ENCODE measurements around the gene SLC29A4. TPM values are rescaled to one million over a fixed set of nuclear protein-coding genes. Genes with fewer than 3 reads are reported as not detected.
"Not testable (repeated sequence)": the region's sequence is repeated elsewhere in the genome, so short reads cannot be mapped to it uniquely, and the experiment has no call there.

The SLC29A4 gene
- total and polyA plus RNA-seq, 8 donors, result 2.4 to 8.2 (median 3.9) TPM

- H3K27me3 ChIP-seq, result no peaks in the 10 kb centered on the region
- H3K4me3 ChIP-seq, result no peak overlapping the region
- peaks cover 5 to 26% (median 14%) of the 10 kb centered on the region in 4 donors for H3K4me1 ChIP-seq
- no peak for DNase-seq
- no peaks in the 10 kb centered on the region for H3K9me3 ChIP-seq
- peak overlapping the region in 2 of 5 donors; percentile 17 to 29 for H3K27ac ChIP-seq
- TF ChIP-seq EP300 (IDR thresholded peaks at IDR 0.05) (no peak), CTCF (IDR thresholded peaks at IDR 0.05) (no peak), POLR2AphosphoS5 (IDR thresholded peaks at IDR 0.05) (no peak), POLR2A (IDR thresholded peaks at IDR 0.05) (no peak)
- WGBS, 5 donors, result 73 to 81% (median 77%) methylated on average over 15 of the region's 15 CpGs
- intact Hi-C loops (cut with DNase I; ENCODE audit: low total_unique reads), result no loop called here
- H3K36me3 ChIP-seq, result no peaks in the 10 kb centered on the region
Observed at GRCh38 chr7:5276611-5277010, 6.1 kb upstream of the SLC29A4 start.

DNA sequence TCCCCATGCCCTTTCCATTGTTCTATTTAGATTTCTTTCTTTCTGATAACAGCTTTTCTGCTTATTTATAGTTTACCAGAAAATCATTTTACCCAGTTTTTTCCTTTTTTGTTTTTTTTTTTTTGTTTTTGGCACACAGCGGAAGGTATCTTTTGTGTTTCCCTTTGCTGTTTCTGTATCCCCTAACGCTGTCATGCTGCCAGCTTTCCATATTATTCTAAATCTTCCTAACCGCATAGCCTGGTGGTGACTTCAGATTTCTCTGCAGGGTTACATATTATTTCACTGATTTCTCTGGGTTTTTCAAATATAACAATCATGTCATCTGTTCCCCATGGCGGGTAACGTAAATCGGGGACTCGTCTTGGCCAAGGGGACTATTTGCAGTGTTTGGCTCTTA lies 4.0 kb upstream of the SLC29A4 start:
- H3K4me3 ChIP-seq, result no peak overlapping the region
- TF ChIP-seq POLR2A (IDR thresholded peaks at IDR 0.05) (no peak), EP300 (IDR thresholded peaks at IDR 0.05) (no peak), POLR2AphosphoS5 (IDR thresholded peaks at IDR 0.05) (no peak), CTCF (IDR thresholded peaks at IDR 0.05) (no peak)
- no peak overlapping the region for H3K27ac ChIP-seq
- H3K9me3 ChIP-seq, result no peaks in the 10 kb centered on the region
- WGBS, 5 donors, result 51 to 65% (median 60%) methylated on average over 7 of the region's 7 CpGs
- H3K27me3 ChIP-seq, result peaks cover 0 to 9% (median 7%) of the 10 kb centered on the region in 3 donors
- intact Hi-C loops (cut with DNase I; ENCODE audit: low total_unique reads), result no loop called here
- peaks cover 12 to 31% (median 19%) of the 10 kb centered on the region in 4 donors for H3K4me1 ChIP-seq
- H3K36me3 ChIP-seq, result no peaks in the 10 kb centered on the region
- peak in 1 of 2 donors; percentile 44 for DNase-seq

DNA sequence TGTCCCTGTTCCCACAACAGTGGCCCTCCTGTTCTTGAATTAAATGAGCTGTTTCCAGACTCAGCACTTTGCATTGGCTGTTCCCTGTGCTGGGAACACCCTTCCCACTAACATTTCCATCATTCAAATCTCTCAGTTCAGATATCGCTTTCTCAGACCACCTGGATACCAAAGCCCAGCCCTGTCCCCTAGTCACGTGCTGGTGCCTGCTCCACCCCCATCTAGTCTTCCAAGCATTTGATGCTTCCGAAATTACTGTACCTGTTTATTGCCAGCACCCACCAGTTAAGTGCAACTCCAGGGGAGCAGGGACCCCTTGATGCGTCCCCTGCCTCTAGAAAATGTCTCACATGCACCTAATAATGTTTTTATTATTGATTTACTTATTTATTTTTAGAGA lies 3.0 kb upstream of the SLC29A4 start:
- Histone ChIP-seq H3K4me3 (no peak overlapping the region), H3K27me3 (peaks cover 0 to 18% (median 9%) of the 10 kb centered on the region in 3 donors), H3K36me3 (no peaks in the 10 kb centered on the region), H3K9me3 (no peaks in the 10 kb centered on the region), H3K27ac (no peak overlapping the region), H3K4me1 (peaks cover 14 to 30% (median 22%) of the 10 kb centered on the region in 4 donors)
- intact Hi-C loops (cut with DNase I; ENCODE audit: low total_unique reads), result no loop called here
- TF ChIP-seq CTCF (IDR thresholded peaks at IDR 0.05) (no peak), POLR2AphosphoS5 (IDR thresholded peaks at IDR 0.05) (no peak), POLR2A (IDR thresholded peaks at IDR 0.05) (no peak), EP300 (IDR thresholded peaks at IDR 0.05) (no peak)
- WGBS, 5 donors, result 80 to 88% (median 88%) methylated on average over 4 of the region's 4 CpGs
- no peak for DNase-seq

DNA sequence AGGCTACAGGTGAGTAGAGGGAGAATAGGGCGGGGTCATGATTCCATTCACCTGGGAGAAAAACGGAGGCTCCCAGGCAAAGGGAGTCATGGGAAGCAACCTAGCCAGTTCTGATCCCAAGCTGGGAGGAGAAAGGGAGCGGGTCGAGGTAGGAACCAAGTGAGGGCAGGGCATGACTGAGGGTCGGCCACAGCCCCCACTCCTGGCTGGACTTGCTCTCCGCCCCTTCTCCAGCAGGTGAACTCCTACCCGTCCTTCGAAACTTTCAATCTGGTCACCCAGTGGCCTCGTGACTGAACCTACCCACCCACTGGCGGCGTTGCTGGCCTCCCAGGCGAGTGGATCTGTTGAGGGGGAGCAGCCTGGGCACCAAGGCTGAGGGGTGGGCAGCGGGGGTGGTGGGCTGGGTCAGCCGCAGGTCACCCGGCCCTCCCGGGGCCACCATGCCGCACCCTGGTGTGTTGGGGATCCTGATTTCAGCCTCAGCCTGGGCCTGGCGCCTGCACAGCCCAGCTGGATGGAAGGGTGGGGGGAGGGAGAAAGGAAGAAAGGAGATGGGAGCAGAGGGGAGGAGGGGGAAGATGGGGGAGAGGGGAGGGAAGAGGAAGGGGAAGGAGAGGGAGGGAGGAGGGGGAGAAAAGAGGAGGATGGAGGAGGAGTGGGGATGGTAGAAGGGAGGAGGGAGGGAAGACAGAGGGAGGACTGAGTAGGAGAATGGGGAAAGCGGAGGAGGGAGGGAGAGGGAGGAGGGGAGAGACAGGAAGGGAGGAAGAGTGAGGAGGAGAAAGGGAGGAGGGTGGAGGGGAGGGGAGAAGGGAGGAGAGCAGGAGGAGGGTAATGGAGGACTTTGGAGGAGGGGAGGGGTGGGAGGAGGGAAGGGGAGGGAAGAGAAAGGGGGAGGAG lies 894 bp upstream of the SLC29A4 start:
- H3K27ac ChIP-seq; H3K4me3 ChIP-seq; intact Hi-C loops (cut with DNase I; ENCODE audit: low total_unique reads); H3K9me3 ChIP-seq; H3K36me3 ChIP-seq: not testable (repeated sequence)
- 41 to 54% (median 46%) methylated on average over 7 to 19 of the region's 19 CpGs for whole genome bisulfite sequencing, 5 donors
- peaks cover 0 to 19% (median 9%) of the 10 kb centered on the region in 3 donors for H3K27me3 ChIP-seq
- peak in 1 of 2 donors; percentile 46 for DNase-seq
- peaks cover 13 to 29% (median 18%) of the 10 kb centered on the region in 4 donors for H3K4me1 ChIP-seq

Data from stomach (tissue), 9 donors.